OCI-LY1 (cell line): ENCODE results near the gene TMEM247.

Experiments used
- H2AFZ ChIP-seq: fragments of 200-600 bp; sonication (generic), shearing (Covaris generic); 2 replicates; pipeline ENCODE4 v1.6.0; 2014; ENCODE audit warnings: antibody characterized with exemption, mild to moderate bottlenecking, low read length
- H3F3A ChIP-seq: fragments of 200-600 bp; sonication (generic), shearing (Covaris generic); 2 replicates; pipeline ENCODE4 v1.6.0; 2014; ENCODE audit warnings: mild to moderate bottlenecking, antibody characterized with exemption, low read length, moderate library complexity; ENCODE audit not compliant: insufficient read depth
- H3K27ac ChIP-seq: fragments of 200-600 bp; sonication (generic); 2 replicates; pipeline ENCODE4 v1.5.1; 2014; ENCODE audit warnings: low read length, mixed run types, mild to moderate bottlenecking, low read depth; ENCODE audit not compliant: poor library complexity, severe bottlenecking
- H3K27me3 ChIP-seq: fragments of 200-600 bp; sonication (generic); 2 replicates; pipeline ENCODE4 v1.6.0; 2014; ENCODE audit warnings: antibody characterized with exemption, mild to moderate bottlenecking, low read length, moderate library complexity; ENCODE audit not compliant: insufficient read depth
- H3K36me3 ChIP-seq: fragments of 200-600 bp; sonication (generic); 2 replicates; pipeline ENCODE4 v1.6.1; 2014; ENCODE audit warnings: mild to moderate bottlenecking, antibody characterized with exemption, low read length, moderate library complexity, mixed read lengths; ENCODE audit not compliant: insufficient read depth
- H3K4me1 ChIP-seq: fragments of 200-600 bp; sonication (generic); 2 replicates; pipeline ENCODE4 v1.5.1; 2014; ENCODE audit warnings: mild to moderate bottlenecking, low read length, moderate library complexity; ENCODE audit not compliant: insufficient read depth, severe bottlenecking
- H3K4me2 ChIP-seq: fragments of 200-600 bp; sonication (generic), shearing (Covaris generic); 2 replicates; pipeline ENCODE4 v1.6.1; 2014; ENCODE audit warnings: low read length
- H3K4me3 ChIP-seq: fragments of 200-600 bp; sonication (generic); 2 replicates; pipeline ENCODE4 v1.5.1; 2014; ENCODE audit warnings: low read length, low read depth, mild to moderate bottlenecking, mixed read lengths; ENCODE audit not compliant: poor library complexity, severe bottlenecking
- H3K79me2 ChIP-seq: fragments of 200-600 bp; shearing (Covaris generic); 2 replicates; pipeline ENCODE4 v1.6.1; 2016; ENCODE audit warnings: mixed run types, low read length, mixed read lengths; ENCODE audit not compliant: insufficient read depth
- H3K9ac ChIP-seq: fragments of 200-600 bp; sonication (generic), shearing (Covaris generic); 2 replicates; pipeline ENCODE4 v1.6.1; 2014; ENCODE audit warnings: mild to moderate bottlenecking, low read length, mixed read lengths
- H3K9me2 ChIP-seq: fragments of 200-600 bp; sonication (generic), shearing (Covaris generic); 2 replicates; pipeline ENCODE4 v1.6.1; 2014; ENCODE audit warnings: low read depth, mild to moderate bottlenecking, low read length, mixed read lengths
- H3K9me3 ChIP-seq: fragments of 200-600 bp; shearing (Covaris generic); 2 replicates; pipeline ENCODE4 v1.6.1; 2014; ENCODE audit warnings: low read length, mixed read lengths
- H4K20me1 ChIP-seq: fragments of 200-600 bp; sonication (generic), shearing (Covaris generic); 2 replicates; pipeline ENCODE4 v1.6.0; 2016; ENCODE audit warnings: mild to moderate bottlenecking, low read length; ENCODE audit not compliant: insufficient read depth
- EZH2 ChIP-seq: fragments of 200-600 bp; sonication (generic), shearing (Covaris generic); IDR thresholded peaks from 2 replicates; pipeline ENCODE4 v1.8.0; 2017; ENCODE audit warnings: borderline replicate concordance, mixed run types, mild to moderate bottlenecking, antibody characterized with exemption, low read length, moderate library complexity, mixed read lengths
- TF ChIP-seq, protein P1 (sequence below): fragments of 200-600 bp; sonication (generic), shearing (Covaris generic); IDR thresholded peaks from 2 replicates; pipeline ENCODE4 v1.5.1; 2017; ENCODE audit warnings: mild to moderate bottlenecking, antibody characterized with exemption, low read length, moderate library complexity, mixed read lengths

Gene TMEM247

DNA sequence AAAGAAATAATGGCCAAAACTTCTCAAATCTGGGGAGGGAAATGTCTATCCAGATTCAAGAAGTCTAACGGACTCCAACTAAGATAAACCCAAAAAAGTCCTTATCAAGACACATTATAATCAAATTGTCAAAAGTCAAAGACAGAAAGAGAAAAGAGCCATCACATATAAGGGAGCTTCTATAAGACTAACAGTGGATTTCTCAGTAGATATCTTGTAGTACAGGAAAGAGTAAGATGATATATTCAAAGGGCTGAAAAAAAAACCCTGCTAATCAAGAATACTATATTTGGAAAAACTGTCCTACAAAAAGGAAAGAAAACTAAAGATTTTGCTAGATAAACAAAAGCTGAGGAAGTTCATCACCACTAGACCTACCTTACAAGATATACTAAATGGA lies 35.4 kb downstream of the TMEM247 start:
- Histone ChIP-seq H3K9me2 (no peaks in the 10 kb centered on the region), H3K27me3 (no peaks in the 10 kb centered on the region), H4K20me1 (no peaks in the 10 kb centered on the region), H3K4me2 (no peak overlapping the region), H3K4me1 (no peaks in the 10 kb centered on the region), H3K9me3 (peaks cover 11% of the 10 kb centered on the region; the same call in 1 of the 2 replicates), H3K79me2 (no peaks in the 10 kb centered on the region), H3K9ac (no peak overlapping the region), H3K4me3 (no peak overlapping the region), H3F3A (no peaks in the 10 kb centered on the region), H2AFZ (no peak overlapping the region), H3K36me3 (no peaks in the 10 kb centered on the region), H3K27ac (no peak overlapping the region)
- TF ChIP-seq, protein P1, sequence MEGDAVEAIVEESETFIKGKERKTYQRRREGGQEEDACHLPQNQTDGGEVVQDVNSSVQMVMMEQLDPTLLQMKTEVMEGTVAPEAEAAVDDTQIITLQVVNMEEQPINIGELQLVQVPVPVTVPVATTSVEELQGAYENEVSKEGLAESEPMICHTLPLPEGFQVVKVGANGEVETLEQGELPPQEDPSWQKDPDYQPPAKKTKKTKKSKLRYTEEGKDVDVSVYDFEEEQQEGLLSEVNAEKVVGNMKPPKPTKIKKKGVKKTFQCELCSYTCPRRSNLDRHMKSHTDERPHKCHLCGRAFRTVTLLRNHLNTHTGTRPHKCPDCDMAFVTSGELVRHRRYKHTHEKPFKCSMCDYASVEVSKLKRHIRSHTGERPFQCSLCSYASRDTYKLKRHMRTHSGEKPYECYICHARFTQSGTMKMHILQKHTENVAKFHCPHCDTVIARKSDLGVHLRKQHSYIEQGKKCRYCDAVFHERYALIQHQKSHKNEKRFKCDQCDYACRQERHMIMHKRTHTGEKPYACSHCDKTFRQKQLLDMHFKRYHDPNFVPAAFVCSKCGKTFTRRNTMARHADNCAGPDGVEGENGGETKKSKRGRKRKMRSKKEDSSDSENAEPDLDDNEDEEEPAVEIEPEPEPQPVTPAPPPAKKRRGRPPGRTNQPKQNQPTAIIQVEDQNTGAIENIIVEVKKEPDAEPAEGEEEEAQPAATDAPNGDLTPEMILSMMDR, result no peak
- TF ChIP-seq EZH2, result no peak

DNA sequence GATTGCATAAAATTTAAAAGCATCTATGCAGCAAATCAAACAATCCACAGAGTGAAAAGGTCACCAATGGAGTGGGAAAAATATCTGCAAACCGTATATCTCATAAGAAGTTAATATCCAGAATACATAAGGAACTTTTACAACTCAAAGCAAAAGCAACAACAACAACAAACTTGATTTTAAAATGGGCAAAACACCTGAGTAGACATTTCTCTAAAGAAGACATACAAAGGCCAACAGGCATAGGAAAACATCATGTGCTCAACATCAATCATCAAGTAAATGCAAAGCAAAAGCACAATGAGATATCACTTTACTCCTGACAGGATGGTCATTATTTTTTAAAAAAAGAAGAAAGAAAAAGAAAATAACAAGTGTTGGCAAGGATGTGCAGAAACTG lies 38.1 kb downstream of the TMEM247 start:
- TF ChIP-seq EZH2, result no peak
- TF ChIP-seq, protein P1, result no peak
- H2AFZ ChIP-seq, result no peak overlapping the region
- H3K4me3 ChIP-seq, result no peak overlapping the region

DNA sequence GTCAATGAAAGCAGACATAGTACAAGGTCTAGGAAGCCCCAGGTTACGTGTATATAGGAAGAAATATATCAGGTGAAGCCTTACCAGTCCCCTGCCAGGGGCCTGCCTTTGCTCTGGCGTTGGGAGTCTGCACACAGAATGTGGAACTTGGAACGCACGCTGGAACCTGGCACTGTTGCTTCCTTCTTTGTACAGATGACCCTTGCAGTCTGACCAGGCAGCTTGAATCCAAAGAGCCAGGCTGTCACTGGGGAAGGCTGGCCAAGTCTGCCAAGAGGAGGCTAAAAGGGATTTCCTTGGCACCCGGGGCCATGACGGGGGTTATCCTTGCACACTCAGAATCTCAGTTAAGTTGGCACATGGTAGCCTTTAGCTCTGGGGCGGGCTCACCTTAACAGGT lies 39.5 kb downstream of the TMEM247 start:
- Histone ChIP-seq H3K4me2 (no peak overlapping the region), H3K79me2 (no peaks in the 10 kb centered on the region), H3K4me1 (no peaks in the 10 kb centered on the region), H3K9ac (no peak overlapping the region), H3F3A (no peaks in the 10 kb centered on the region), H3K9me3 (peaks cover 11% of the 10 kb centered on the region; the same call in 1 of the 2 replicates), H3K27me3 (no peaks in the 10 kb centered on the region), H3K4me3 (no peak overlapping the region), H4K20me1 (no peaks in the 10 kb centered on the region), H3K36me3 (no peaks in the 10 kb centered on the region), H2AFZ (no peak overlapping the region), H3K9me2 (no peaks in the 10 kb centered on the region), H3K27ac (no peak overlapping the region)
- TF ChIP-seq, protein P1, result no peak
- TF ChIP-seq EZH2, result no peak

More for the DNA sequence above, 38.1 kb downstream of the TMEM247 start:
- no peaks in the 10 kb centered on the region for H4K20me1 ChIP-seq
- H3K36me3 ChIP-seq, result no peaks in the 10 kb centered on the region
- H3F3A ChIP-seq, result no peaks in the 10 kb centered on the region
- no peaks in the 10 kb centered on the region for H3K4me1 ChIP-seq
- H3K9me2 ChIP-seq, result no peaks in the 10 kb centered on the region
- no peaks in the 10 kb centered on the region for H3K27me3 ChIP-seq
- no peak overlapping the region for H3K9ac ChIP-seq
- H3K9me3 ChIP-seq, result peaks cover 11% of the 10 kb centered on the region; the same call in 1 of the 2 replicates
- H3K27ac ChIP-seq, result no peak overlapping the region
- no peaks in the 10 kb centered on the region for H3K79me2 ChIP-seq
- H3K4me2 ChIP-seq, result no peak overlapping the region
